Measurements from ENCODE around the gene TMEM178B.

Gene TMEM178B

GRCh38 chr7:141221007-141221612 is 147.2 kb downstream of the TMEM178B start:
- no peak for DNase-seq (ENCODE audit: low read depth in 2 of 2)

- no peak for DNase-seq (ENCODE audit: low read depth in 2 of 2)
Measured at GRCh38 chr7:141225916-141226618, 152.2 kb downstream of the TMEM178B start.

GRCh38 chr7:141227454-141227853 is 153.6 kb downstream of the TMEM178B start:
- DNase-seq (ENCODE audit: low read depth in 2 of 2), result no peak

GRCh38 chr7:141228482-141228881 is 154.6 kb downstream of the TMEM178B start:
- no peak for DNase-seq (ENCODE audit: low read depth in 2 of 2)

- no peak for DNase-seq (ENCODE audit: low read depth in 2 of 2)
Measured at GRCh38 chr7:141231018-141231792, 157.3 kb downstream of the TMEM178B start.

GRCh38 chr7:141232286-141233051 is 158.6 kb downstream of the TMEM178B start:
- no peak for DNase-seq (ENCODE audit: low read depth in 2 of 2)

GRCh38 chr7:141234335-141235105 is 160.7 kb downstream of the TMEM178B start:
- DNase-seq (ENCODE audit: low read depth in 2 of 2), result no peak

- DNase-seq (ENCODE audit: low read depth in 2 of 2), result no peak
Measured at GRCh38 chr7:141235656-141236055, 161.8 kb downstream of the TMEM178B start.

GRCh38 chr7:141238596-141239243 is 164.9 kb downstream of the TMEM178B start:
- no peak for DNase-seq (ENCODE audit: low read depth in 2 of 2)

GRCh38 chr7:141239661-141240060 is 165.8 kb downstream of the TMEM178B start:
- no peak for DNase-seq (ENCODE audit: low read depth in 2 of 2)

- no peak for DNase-seq (ENCODE audit: low read depth in 2 of 2)
Measured at GRCh38 chr7:141242568-141242967, 168.7 kb downstream of the TMEM178B start.

GRCh38 chr7:141243368-141243767 is 169.5 kb downstream of the TMEM178B start:
- DNase-seq (ENCODE audit: low read depth in 2 of 2), result no peak

GRCh38 chr7:141244435-141244834 is 170.6 kb downstream of the TMEM178B start:
- no peak for DNase-seq (ENCODE audit: low read depth in 2 of 2)

GRCh38 chr7:141246426-141246825 is 172.6 kb downstream of the TMEM178B start:
- no peak for DNase-seq (ENCODE audit: low read depth in 2 of 2)

GRCh38 chr7:141251180-141251579 is 177.3 kb downstream of the TMEM178B start:
- no peak for DNase-seq (ENCODE audit: low read depth in 2 of 2)

- DNase-seq (ENCODE audit: low read depth in 2 of 2), result no peak
Measured at GRCh38 chr7:141251957-141252356, 178.1 kb downstream of the TMEM178B start.

- DNase-seq (ENCODE audit: low read depth in 2 of 2), result no peak
Measured at GRCh38 chr7:141257597-141257996, 183.7 kb downstream of the TMEM178B start.

GRCh38 chr7:141258559-141258958 is 184.7 kb downstream of the TMEM178B start:
- DNase-seq (ENCODE audit: low read depth in 2 of 2), result no peak

GRCh38 chr7:141262101-141263090 is 188.5 kb downstream of the TMEM178B start:
- DNase-seq (ENCODE audit: low read depth in 2 of 2), result no peak
